Jurkat, Clone E6-1 (cell line): ENCODE measurements around the gene TNRC6B.

Experiments
- DNase-seq: peaks from one replicate; pipeline ENCODE4 v3.0.0-alpha.2; 2011; ENCODE audit warnings: low read depth, low spot score
- H3K4me3 ChIP-seq: 2 replicates; pipeline ENCODE4 v1.5.1; 2011; ENCODE audit warnings: mild to moderate bottlenecking, low read length, control low read depth, moderate library complexity

Gene TNRC6B

DNA sequence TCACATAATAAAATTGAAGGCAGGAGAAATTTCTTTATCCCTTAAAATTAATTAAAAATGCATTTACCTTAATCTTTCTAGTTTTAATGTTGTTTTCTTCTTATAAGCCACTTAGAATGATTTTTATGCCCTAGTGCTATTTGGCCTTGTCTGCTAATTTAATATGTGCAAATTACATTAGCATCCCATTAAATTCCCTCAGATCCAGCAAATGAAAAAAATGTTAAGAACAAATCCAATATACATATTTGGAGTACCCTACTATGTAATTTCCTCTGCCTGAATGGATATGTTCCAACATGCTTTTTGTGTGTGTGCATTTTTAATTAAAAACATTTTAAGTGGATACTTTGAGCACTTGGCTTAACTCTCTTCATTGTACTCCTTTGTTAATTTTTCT, 56.9 kb downstream of the TNRC6B start:
- no peak overlapping the region for H3K4me3 ChIP-seq
- DNase-seq: no peak

GRCh38 chr22:40235308-40235707, 57.6 kb downstream of the TNRC6B start:
- no peak overlapping the region for H3K4me3 ChIP-seq
- DNase-seq: no peak

DNA sequence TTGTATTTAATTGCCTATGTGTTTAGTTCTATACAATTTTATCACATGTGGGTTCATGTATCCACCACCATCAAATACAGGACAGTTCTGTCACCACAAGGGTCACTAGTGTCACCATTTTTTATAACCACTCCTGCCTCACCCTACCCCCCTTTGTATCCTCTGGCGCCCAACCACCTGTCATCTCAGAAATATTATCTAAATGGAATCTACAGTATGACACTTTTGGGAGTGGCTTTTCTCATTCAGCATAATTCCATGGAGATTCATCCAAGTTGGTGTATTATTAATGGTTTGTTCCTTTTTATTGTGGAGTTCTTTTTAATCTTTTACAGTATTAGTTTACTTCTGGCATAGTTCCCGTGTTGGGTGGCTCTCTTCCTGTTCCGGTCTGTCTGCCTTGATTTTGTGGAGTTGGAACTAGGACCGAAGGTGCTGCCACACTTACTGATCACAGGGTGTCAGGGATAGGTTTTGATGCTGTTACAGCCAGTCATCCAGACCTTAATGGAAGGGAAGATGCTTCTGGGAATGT, 58.5 kb downstream of the TNRC6B start:
- DNase-seq: no peak

DNA sequence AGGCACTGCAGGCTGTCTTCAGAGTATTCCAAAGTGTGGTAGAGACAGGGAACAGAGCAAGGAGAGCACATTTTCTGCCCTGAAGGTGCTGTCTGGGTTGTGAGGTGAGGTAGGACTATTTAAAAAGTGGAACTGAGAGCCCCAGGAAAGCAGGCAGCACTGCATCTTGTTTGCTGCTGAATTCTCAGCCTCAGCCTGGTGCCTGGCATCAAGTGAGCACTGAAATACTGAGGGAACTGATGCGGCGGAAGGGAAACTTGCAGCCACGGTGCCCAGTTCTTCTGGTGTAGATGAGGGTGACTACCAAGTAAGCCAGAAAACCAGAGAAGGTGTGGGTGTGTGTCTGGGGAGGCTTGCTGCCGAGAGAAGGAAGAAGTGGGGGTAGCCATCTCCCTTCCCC, 59.5 kb downstream of the TNRC6B start:
- no peak for DNase-seq
- no peak overlapping the region for H3K4me3 ChIP-seq

More for the DNA sequence above, 58.5 kb downstream of the TNRC6B start:
- H3K4me3 ChIP-seq: no peak overlapping the region

DNA sequence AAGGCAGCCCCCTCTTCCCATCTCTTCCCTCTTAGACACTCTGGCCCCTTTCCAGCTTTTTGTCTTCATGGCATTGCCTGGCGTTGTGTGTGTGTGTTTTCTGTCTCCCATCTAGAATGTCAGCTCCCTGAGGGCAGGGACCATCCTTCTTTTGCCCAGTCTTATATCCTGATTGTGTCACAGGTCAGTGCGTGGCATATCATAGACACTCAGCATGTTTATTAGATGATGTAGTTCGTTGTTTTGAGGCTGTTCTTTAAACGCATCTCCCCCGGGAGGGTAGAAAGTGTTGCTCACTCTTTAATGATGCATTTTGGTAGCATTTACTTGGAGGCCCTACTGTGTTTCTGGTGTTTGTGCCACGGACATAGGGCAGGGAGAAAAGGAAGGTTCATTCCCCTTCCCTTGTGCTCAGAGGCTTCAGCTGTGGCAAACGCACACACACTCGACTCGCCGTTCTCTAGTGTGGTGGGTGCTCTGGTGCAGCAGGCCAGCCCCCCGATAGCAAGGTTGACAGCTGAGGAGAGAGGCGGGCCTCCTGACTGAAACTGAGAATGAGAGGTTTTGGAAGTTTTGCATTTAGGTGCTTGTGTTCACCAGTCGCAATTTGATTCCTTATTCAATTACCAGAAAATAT, 60.2 kb downstream of the TNRC6B start:
- no peak for DNase-seq
- no peak overlapping the region for H3K4me3 ChIP-seq

GRCh38 chr22:40238425-40239344, 61.0 kb downstream of the TNRC6B start:
- H3K4me3 ChIP-seq: no peak overlapping the region
- DNase-seq: no peak

DNA sequence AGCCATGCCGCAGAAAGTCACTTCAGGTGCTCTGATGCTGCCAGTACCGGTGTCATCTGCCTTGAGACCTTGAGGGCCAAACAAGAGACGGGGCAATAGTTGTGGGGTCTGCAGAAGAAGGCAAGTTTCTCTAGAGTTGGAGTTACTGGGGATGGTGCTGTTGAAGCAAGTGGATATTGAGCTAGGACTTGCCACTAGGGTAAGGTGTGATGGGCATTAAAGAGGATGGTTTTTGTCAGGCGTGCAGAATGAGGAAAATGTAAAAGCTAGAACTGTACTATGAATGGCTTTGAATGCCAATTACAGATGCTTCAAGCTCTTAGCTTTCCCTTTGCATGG, 61.6 kb downstream of the TNRC6B start:
- no peak for DNase-seq
- H3K4me3 ChIP-seq: no peak overlapping the region

- no peak for DNase-seq
- H3K4me3 ChIP-seq: no peak overlapping the region
These were observed 62.4 kb downstream of the TNRC6B start for GRCh38 chr22:40240160-40240559.

- no peak overlapping the region for H3K4me3 ChIP-seq
- no peak for DNase-seq
These were observed 63.0 kb downstream of the TNRC6B start for GRCh38 chr22:40240686-40241085.

- H3K4me3 ChIP-seq: no peak overlapping the region
- peak; percentile 47 for DNase-seq
These were observed 63.6 kb downstream of the TNRC6B start for GRCh38 chr22:40241200-40241763.

DNA sequence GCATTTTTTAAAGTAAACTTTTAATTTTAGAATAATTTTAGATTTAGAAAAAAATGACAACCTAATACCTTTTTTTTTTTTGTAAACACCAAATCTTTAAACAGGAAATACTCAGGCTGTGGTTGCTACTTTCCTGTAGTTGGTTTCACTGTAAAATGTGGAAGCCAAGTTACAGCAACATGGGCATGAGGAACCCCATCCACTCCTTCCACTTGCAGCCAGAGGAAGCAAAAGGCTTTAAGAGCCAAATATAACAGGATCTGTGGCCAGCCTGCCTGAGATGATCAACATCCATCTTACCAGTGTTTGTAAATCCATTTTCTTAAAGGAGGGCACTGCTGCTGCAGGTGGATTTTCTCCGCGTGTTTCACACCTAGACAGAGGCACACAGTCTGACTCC, 66.2 kb downstream of the TNRC6B start:
- H3K4me3 ChIP-seq: no peak overlapping the region
- peak; percentile 50 for DNase-seq

- no peak overlapping the region for H3K4me3 ChIP-seq
- no peak for DNase-seq
These were observed 66.9 kb downstream of the TNRC6B start for GRCh38 chr22:40244586-40244985.

- peak; percentile 72 for DNase-seq
- no peak overlapping the region for H3K4me3 ChIP-seq
These were observed 70.3 kb downstream of the TNRC6B start for GRCh38 chr22:40247976-40248375.

GRCh38 chr22:40249286-40249685, 71.6 kb downstream of the TNRC6B start:
- peak; percentile 9 for DNase-seq
- H3K4me3 ChIP-seq: no peak overlapping the region

- no peak overlapping the region for H3K4me3 ChIP-seq
- no peak for DNase-seq
These were observed 72.9 kb downstream of the TNRC6B start for GRCh38 chr22:40250608-40251007.

- DNase-seq: no peak
- no peak overlapping the region for H3K4me3 ChIP-seq
These were observed 73.4 kb downstream of the TNRC6B start for GRCh38 chr22:40251106-40251505.

DNA sequence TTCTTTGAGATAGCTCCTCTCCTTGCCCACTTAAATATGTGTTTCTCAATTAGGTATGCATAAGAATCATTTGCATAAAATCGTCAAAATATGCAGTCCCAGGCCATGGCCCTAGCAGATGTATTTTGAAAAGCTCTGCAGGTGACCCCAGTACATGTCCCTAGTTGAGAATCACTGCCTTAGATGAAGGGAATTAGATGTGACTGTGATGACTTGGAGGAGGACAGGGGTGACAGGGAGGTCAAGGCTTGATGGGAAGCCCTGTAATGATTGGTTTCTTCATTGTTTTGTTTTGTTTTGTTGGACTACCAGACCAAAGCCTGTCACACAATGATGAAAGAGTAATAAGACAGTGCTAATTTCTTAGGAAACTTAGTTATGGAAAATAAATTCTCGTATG, 74.4 kb downstream of the TNRC6B start:
- DNase-seq: no peak
- H3K4me3 ChIP-seq: no peak overlapping the region

- no peak overlapping the region for H3K4me3 ChIP-seq
- DNase-seq: no peak
These were observed 78.8 kb downstream of the TNRC6B start for GRCh38 chr22:40256516-40256915.

DNA sequence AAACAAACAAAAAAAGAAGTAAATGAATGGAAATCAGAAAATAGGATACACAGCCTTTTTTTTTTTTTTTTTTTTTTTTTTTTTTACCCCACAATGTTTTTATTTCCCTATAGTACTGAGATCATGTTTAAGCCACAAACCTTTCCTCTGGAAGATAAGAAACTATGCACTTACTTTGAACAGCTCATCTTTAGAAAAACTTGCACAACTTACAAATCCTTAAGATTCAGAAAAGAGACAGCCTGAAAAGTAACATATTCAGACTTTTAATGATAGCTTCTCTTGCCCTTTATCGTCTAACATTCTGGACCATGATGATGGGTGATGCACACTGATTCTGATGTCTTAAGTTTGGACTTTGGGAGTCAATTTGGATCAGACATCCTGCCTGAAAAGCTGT, 80.3 kb downstream of the TNRC6B start:
- no peak for DNase-seq
- no peak overlapping the region for H3K4me3 ChIP-seq

GRCh38 chr22:40258501-40258915, 80.8 kb downstream of the TNRC6B start:
- H3K4me3 ChIP-seq: no peak overlapping the region
- DNase-seq: no peak
